GM12801 (cell line): ENCODE data around the gene CIRBP.

Experiments
- TF ChIP-seq, protein P1 (sequence below): IDR thresholded peaks from one replicate; pipeline ENCODE4 v1.5.1; 2011; ENCODE audit warnings: control low read depth; ENCODE audit not compliant: insufficient read length; ENCODE audit errors: extremely low read depth

CIRBP gene

DNA sequence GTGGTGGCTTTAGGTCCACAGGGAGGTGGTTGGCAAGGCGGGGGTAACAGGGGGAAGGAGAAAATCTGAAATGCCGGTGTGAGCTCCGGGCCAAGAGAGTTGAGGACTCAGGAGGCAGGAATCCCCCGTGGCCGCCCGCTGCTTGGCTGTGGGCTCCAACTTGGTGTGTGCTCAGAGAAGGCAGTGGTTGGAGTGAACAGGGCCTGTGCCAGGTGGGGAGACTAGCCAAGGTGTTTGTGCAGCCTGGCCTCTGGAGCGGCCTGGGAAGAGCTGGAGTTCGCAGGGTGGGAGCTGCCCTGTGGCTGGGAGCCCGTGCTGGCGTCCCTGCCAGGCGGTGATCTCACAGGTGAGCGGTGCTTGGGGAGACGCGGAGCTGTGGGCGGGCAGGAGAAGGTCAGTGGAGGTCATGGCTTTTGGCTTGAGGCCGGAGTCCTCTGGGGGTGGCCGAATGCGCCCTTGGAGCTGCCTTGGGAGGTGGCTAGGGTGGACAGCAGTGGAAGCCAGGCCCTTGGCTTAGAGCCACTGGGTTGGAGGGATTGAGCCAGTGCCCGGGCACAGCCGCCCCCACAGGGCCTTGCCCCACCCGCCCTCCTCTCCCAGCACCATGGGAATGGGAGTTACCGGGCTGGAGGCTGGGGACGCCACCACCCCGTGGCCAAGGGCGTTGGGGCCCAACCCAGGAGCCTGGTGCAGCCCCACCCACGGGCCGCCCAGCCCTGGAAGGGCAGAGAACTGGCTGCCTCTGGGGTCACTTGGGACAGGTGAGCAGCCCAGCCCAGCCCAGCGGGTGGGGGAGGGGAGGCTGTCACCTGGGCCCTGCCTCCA lies 7.1 kb upstream of the CIRBP start:
- TF ChIP-seq, protein P1, sequence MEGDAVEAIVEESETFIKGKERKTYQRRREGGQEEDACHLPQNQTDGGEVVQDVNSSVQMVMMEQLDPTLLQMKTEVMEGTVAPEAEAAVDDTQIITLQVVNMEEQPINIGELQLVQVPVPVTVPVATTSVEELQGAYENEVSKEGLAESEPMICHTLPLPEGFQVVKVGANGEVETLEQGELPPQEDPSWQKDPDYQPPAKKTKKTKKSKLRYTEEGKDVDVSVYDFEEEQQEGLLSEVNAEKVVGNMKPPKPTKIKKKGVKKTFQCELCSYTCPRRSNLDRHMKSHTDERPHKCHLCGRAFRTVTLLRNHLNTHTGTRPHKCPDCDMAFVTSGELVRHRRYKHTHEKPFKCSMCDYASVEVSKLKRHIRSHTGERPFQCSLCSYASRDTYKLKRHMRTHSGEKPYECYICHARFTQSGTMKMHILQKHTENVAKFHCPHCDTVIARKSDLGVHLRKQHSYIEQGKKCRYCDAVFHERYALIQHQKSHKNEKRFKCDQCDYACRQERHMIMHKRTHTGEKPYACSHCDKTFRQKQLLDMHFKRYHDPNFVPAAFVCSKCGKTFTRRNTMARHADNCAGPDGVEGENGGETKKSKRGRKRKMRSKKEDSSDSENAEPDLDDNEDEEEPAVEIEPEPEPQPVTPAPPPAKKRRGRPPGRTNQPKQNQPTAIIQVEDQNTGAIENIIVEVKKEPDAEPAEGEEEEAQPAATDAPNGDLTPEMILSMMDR, result no peak

DNA sequence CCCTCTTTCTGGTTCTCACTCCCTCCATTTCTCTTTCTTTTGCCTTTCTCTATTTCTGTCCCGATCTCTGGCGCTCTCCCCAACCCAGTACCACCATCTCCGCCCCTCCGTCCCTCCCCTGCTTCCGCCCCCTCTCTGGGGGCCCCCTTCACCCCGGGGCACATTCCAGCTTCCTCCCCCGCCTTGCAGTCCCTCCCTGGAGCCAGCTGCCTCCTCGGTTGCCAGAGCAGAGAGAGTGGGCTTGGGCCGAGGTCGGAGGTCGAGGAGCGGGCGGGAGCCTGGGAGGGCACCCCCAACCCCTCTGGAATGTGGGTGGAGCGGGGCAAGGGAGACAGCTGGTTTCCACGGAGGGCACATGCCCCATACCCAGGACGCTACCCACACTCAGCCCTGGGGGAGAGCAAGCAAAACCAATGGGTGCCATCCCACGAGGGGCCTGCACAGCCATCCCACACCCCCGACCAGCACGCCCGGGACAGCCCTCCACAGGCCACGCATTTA lies 6.5 kb upstream of the CIRBP start:
- TF ChIP-seq, protein P1, result no peak

DNA sequence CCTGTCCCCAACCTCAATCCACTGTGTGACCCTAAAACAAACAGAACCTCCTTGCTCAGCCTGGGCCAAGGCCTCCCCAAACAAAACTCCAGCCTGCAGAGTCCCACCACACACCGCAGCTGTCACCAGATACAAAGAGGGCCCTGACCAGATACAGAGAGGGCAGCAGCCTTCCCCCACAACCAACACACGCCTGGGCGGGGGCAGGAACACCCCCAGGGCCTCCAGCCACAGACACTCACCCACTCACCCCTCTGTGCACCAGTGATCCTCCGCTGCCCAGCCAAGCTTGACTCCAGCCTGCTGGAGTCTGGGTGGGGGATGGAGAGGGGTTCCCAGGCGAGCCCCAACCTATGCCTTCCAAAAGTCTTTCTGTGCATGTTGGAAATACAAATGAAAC lies 5.9 kb upstream of the CIRBP start:
- TF ChIP-seq, protein P1, result no peak

DNA sequence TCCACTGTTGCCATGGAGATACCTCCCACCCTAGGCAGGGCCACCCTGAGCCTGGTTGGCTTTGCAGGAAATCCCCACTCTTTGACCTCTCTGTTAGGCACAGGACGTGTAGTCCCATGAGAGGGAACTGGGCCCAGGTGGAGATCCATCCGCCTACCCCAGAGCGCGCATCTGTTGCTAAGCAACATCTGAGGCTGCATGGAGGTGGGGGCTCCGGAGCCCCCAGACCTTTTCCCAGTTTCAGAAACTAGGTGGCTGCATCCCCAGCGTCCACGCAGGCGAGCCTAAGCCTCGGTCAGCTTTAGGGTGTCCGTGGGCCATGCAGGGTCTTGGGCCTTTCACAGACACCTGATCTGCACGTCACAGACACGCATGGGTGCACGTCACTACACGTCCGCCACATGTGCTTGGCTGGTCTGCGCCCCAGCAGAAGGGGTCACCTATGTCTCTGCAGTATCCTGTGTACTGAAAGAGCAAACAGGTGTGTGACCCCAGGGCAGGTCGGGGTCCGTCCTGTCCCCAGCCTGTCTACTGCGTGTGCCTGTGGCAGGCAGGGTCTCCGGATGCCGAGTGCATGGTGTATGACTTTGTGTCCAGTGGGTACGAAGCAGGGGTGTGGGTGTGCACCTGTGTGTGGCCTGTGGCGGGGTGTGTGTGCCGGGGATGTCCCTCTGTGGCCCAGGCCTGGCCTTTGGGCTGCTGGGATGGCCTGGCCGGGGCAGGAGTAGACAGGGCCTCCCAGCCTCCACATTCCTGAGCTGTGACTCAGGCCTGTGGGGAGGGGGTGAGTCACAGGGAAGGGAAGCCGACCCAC lies 4.1 kb upstream of the CIRBP start:
- TF ChIP-seq, protein P1, result no peak

DNA sequence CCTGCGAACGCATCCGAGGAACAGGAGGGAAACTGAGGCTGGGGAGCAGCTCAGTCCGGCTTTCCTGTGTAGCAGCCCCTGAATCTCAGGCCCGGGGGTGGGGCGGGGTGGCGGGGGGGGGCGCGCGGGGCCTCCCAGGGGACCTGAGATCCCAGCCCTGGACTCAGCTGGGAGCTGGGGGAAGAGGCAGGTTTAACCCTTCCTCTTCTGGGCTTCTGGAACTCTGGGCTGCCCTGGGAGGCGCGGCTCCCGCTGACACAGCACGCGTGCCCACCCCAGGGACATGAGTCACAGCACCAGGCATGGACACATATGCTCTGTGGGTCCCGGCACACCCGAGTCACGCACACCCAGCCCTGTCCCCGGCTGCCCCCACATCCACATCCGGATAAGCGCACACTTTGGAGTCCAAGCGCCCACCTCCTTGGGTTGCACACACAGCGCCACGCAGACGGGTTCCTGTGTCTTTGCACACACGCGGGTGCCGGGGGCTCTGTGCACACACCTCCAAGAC lies 3.5 kb upstream of the CIRBP start:
- TF ChIP-seq, protein P1, result no peak

DNA sequence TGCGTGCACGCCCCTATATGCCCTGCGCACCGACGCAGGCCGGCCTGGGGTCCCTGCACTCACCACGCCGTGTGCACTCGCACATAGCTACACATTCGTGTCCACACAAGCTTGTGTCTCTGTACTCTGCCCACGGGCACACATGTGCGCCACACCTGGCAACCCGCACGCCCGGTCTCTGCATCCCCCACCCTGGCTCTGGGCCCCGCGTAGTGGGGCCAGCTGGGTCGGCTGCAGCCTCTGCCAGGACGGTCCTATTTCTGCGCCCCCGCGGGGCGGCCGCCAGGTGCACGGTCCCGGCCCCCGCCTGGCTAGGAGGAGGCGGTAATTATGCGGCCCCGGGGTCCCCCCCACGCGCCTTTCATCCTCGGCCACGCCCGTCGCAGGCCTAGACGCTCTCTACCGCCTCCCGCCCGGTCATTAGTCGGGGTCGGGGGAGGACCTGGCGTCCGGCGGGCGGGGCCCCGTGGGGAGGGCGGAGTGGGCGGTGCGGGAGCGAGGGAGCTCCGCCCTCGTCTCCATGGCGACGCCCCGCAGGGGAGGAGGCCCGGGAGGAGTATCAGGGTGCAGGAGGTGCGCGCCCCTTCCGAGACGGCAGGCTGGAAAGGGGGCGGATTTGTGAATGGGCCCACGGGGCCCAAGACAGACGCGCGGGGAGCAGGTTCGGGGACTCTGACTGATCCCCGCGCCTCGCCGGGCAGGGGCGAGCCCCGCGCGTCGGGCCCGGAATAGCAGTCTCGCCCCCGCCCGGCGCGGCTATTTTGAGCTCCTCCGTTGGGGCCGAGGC lies 2.8 kb upstream of the CIRBP start:
- TF ChIP-seq, protein P1, result no peak

DNA sequence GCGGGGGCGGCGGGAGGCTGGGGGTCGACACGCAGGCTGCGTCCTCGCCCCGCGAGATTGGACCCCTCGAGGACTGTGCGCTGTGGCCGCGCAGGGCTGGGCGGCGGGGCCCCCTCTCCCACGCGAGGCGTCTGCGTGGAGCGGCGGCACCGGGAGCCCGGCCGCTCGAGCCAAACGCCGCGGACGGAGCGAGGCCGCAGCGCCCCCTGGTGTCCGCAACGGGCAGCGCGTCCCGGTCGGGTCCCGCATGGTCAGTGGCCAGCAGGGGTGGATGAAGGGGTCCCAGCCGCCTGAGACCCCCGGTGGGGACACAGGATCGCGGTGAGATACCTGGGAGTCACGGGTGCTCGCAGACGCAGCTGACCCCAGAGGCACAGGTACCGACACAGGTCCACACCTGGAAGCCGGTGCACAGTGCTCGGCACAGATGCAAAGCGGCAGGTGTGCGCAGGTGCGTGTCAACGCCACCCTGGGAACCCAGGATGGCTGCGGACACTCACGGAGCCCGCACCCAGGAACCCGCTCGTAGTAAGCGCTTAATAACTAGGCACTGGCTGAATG lies 2.1 kb upstream of the CIRBP start:
- TF ChIP-seq, protein P1, result no peak
